GDM1 (cell line): ENCODE results near the gene FGA.

Source experiments
- DNase-seq: peaks from one replicate; lab custom pipeline; 2025; lab: John Stamatoyannopoulos, UW

The FGA gene

DNA sequence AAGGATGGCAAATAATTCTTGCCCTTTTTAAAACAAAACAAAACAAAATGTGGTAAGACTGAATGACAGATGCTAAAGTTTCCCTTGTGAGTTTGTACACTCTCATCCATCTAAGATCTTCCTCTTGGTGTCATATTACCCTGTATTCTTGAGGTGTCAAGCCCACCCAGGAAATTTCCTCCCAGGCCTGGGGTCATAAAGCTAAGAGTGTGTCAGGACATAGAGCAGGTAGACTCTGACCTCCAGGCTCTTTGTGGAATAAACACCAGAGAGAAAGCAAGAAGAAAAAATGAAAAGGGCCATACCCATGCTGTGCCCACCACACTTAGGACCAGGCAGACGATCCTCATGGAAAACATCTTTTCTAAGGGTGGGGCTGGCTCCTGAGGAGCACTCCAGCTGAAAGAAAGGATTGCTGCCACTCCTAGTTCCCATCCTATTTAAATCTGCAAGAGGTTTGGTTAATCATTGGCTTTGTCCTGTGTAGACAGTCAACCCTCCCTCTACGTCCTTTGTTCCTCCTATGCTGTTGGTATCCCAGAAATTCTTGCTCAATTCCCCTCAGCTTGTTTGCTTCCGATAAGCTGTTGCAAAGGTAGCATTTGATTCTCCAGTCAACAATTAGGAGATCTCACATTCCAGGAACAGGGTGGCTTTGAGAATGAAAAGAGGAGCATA lies at the start of gene FGA:
FGA (minus strand) TSS at position 414 of the 678 bp plus-strand sequence; CDS start at position 359, 55 bp downstream.
- DNase-seq, result no peak

DNA sequence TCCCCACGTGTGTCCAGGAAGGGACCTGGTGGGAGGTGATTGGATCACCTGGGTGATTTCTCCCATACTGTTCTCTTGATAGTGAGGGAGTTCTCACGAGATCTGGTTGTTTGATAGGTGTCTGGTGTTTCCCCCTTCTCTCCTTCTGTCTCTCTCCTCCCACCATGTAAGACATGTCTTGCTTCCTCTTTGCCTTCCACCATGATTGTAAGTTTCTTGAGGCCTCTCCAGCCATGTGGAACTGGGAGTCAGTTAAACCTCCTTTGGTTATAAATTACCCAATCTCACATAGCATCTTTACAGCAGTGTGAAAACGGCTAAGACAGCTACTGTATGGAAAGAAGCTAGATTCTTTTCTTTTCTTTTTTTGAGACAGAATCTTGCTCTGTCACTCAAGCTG lies 43.5 kb upstream of the FGA start:
- DNase-seq, result no peak

DNA sequence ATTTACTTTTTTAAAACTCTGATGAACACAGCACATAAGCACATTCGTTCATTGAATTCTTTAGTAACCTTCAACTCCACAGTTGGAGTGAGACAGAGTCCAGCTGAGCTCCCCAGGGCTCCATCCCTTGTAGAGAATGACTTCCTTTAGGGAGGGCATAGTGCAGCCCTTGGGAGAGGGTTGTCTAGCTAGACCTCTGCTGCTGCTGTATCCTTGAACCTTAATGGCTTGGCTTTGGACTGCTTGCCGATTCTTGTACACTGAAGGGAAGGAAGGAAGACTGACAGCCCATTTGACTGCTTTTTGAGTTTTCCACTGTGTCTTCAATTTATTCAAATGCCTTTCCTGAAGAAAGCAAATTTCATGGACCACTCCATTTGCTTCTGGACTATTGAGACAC lies 41.3 kb upstream of the FGA start:
- no peak for DNase-seq

DNA sequence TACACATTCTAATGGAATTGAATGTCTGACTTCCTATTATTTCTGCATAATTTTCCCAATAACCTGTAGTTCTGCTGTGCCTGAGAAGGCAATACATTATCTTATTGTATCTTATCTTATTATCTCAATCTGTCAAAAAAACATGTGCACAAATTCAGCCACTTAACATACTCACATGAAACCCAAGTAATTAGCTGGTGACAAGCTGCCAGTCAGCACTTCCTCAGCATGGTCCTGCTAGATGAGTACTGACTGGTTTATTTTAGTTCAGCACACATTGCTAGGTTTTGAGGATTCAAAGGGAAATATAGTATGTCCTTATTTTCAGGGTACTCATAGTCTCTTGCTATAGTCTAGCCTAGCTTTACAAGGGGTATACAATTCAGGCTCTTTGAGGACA lies 39.8 kb upstream of the FGA start:
- DNase-seq, result no peak

DNA sequence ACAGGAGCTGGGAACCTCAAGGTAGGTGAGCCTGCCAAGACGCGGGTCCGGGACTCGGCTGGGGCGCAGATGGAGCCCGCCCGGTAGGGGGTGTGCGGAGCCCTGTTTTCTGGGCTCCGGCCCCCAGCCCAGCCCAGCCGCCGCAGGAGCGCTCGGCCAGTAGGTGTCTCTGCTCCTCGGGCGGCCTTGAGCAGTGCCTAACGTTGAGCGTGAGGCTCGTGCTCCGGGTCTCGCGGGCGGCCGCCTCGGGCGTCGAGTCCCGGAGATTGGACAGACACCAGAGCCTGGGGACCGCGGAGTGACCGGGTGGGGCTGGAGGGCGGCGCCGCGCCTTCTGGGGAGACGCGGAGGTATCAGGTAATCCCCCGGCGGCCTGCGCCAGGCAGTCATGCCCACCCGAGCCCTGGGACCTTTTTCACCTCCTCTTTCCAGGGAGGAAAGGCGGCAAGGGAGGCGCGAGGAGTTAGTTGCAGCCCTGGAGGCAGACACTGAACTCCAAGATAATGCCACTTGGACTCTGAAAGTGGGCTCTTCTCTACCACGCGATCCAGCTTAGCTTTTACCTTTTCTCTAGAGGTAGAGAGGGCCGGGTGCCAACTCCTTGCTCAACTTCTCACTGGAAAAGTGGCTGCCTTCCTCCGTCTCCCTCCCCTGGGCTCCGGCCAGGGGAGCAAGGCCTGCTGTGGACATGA lies 36.4 kb upstream of the FGA start:
- DNase-seq, result no peak

DNA sequence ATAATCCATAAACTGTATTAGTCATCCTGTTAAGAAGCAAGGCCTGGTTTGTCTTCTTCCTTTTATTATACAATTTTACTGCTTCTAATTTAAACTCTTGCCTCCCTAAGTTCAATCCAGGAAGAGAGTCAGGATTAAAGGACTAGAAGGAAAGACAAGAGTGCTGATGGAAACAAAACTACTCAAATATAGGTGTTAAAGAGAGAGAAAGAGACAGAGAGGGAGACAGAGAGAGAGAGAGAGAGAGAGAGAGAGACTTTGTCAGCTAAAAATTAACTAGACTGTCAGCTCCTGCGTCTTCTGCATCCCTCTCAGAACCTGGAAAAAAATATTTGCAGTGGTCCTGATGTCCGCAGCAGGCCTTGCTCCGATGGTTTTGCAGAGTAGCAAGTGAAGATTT lies 35.4 kb upstream of the FGA start:
- DNase-seq, result no peak

DNA sequence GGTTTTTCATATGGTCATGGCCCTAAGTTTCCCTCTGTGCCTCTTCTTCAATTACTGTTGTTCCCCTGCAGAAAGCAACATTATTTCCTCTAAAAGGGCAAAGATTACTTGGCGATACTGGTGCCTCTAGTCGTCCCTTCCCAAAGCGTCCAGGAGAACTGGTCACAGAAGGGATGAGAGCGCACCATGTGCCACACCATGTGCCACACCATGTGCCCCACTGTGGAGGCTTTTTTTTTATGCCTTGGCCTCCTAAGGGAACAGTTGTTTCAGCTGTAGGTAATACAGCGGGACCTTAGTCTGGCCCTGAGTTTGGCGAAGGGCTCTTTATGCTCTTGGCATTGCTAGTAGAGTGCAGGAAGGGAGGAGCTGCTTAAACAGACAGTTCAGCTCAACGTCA lies 33.5 kb upstream of the FGA start:
- no peak for DNase-seq

DNA sequence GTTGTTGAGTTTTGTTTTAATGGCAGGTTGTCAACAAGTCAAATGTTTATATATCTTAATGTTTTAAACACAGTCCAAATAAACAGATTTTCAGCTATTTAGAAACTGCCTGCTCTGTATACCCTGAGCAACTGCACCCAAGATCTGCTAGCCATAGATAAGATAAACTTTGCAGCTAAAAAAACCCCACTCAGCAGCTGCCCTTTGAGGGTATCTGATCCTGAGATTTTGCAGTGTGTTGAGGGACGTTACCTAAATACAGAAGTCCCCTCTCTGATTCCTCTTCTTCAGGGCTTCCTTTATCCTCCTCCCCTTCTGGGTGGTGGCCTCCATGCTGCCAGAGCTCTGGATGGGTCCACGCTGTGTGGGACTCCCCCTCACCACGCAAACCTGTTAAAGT lies 32.9 kb upstream of the FGA start:
- DNase-seq, result no peak

DNA sequence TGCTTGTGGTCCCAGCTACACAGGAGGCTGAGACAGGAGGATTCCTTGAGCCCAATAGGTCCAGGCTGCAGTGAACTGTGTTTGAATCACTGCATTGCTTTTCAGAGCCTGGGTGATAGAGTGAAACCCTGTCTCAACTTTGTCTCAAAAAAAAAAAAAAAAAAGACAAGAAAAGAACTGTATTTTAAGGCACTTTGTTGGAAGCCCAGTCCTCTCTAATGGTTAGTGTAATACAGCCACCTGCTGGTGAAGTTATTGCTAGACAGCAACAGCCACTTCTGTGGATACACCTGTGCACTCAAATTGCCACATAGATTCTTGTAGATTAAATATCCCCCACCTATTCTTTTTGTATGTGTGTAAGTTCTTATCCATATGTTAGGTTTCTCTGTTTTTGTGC lies 32.1 kb upstream of the FGA start:
- peak; percentile 27 for DNase-seq

DNA sequence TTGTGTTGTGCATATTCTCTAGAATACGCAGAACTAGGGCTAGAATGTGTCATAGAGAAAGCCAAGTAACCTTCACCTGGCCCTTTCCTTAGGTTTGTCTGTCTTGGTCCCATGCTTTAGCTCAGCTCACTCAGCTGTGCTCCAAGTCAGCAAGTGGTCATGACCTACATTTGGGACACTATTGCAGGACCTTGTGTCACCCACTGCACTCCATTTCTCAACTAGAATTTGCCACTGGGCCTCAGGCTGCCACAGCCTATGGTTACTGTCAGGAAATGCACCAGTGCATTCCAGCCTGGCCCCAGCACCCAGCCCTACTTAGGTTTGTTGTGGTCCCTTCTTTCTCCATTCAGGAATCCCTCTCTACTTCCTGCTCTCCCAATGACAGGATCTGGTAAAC lies 29.6 kb upstream of the FGA start:
- DNase-seq, result no peak

DNA sequence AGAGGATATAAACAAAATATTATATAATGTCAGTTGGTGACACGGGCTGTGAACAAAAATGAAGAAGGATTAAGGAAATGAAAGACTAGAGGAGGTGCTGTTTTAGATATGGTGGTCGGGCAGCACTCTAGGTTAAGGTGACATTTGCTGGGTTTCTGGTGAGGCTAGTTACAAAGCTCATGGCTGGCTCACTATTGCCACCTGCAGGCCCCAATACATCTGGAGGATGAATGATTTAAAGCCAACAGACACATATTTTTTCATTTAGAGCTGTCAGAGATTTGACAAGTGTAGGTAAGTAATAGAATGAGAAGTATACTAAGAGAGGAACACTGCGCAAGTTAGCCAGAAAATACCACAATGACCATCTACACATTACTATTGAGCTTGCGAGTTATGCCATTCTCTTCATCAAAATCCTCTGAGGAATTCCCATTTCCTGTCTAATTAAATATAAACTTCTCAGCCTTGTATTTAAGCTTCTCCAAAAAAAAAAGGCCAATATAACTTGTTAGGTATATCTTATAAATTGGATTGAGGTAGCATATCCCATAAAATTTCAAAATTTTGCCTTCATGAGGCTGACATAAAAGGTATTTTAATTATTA lies 28.3 kb upstream of the FGA start:
- DNase-seq, result peak; percentile 5

DNA sequence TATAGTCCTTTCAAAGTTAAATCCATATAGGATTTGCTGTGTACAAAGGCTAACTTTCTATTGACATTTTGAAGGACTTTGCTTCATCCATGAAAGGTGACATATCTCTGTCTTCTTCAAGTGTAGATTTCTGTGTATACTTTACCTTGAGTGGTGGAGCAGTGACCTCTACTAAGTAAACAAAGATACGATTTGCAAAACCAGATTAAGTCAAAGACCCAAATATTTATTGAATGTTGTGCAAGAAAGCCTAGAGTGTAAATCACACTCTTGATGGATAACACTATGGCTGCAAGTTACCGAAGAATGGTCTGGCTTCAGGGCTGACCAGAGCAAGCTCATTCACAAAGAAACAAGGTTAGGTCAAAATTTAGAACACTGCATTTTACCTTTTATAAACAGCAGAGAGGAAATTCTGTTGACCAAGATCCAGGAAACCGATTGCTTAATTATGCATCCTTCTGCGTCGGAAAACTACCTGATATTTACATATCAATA lies 27.3 kb upstream of the FGA start:
- DNase-seq, result no peak

DNA sequence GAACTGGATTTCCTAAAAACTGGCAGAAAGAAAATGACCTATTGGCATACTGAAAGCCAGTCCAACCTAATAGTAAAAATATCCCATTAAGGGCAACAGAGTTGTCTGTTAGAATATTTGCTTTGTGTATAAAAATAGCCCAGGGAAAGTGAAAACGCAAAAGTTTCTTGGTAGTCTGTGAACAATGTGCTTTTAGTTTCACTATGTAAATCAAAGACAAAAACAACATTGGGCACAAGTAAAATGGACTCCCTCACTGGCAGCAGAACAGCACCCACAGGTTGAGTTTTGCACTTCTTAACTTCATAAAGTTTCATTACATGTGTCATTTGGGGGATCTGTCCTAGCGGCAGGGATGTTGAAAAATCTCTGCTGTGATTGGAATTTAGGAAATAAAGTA lies 26.2 kb upstream of the FGA start:
- DNase-seq, result no peak

DNA sequence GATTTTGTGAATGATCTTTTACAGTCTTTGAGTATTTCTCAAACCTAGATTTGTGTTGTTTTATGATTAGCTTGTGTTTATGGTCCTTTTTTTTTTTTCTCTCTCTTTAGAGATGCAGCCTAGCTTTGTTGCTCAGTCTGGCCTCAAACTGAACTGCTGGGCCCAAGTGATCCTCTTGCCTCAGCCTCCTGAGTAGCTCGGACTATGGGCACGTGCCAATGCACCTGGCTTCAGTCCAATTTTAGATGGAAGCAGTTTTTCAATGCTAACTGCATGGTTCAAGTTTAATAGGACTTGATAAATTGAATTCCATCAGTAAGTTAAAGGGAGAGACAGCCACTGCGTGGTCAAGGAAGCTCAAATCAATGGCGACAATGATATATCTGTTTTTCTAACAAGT lies 25.7 kb upstream of the FGA start:
- no peak for DNase-seq

DNA sequence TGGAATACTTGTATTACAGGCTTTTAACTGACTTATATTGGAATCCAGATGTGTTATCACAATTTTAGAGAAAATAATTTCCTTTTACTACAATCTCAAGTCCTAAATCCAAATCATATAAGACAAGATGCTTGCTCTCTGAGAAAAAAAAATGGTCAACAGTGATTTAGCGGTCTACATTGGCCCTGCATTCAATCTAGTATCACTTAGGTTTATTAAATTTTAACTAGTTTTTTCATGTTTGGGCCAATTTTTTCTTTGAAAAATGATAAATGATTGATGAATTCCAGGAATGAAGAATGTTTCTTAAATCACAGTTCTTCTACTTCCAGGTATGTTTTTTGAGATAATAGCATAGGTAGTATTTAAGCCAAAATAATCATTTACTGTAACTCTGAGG lies 24.7 kb upstream of the FGA start:
- DNase-seq, result no peak

DNA sequence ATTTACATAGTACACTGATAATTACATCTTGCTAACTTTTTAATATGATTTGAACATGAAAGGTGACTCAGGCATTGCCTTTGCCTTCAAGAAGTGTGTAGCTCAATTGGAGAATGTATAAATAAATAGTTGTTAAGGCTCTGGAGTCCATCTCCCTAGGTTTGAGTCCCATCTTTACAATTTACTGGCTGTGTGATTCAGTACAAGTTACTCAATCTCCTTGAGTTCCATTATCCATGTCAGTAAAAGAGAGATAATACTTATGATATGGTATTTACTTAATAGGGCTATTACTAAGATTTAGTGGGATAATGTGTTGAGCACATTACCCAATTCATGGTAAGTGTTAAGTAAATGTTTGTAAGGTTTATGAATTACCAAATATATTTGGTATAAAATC lies 23.8 kb upstream of the FGA start:
- DNase-seq, result no peak

DNA sequence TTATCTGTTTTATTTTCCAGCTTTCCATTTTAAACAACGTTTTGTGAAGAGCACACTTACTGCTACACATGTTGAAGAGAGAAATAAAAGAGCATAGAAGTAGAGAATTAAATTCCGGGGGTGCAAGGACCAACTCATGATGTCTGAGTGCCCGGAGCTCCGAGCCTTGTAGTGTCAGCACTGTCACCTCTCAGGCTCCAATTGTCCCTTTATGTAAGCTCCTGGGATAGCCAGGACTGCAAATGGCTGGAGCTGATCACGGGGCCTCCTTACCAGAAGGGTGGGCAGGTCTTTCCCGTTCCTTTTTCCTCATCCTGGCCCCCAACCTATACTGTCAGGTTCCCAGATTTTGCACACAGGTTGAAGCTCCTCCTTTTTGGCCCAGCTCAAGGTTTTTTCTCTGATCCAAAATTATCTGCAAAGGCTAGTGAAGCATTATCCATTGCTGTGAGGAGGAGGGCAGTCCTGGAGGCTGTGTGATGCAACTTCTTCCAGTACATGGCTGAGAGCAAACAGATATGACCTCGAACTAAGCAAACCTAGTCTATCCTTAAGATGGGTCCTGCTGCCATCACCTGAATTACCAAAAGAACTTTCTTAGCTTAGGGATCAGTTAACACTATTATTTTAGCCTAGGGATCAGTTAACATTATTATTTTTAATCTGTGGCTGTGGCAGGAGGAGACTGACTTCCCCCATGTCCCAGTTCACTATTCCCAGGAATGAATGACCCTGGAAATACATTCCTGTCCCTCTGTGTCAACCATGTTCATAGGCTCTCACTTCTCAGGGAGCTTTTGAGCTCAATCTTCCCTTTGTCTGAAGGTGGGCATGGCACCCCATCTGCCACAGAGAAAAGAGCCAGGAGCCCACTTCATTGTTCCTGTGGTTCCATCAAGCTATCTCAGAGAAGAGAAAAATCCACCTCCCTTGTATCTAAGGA lies 22.2 kb upstream of the FGA start, which contains the start of gene FGG:
FGG (minus strand) TSS at position 185 of the 943 bp plus-strand sequence; CDS start at position 138, 47 bp downstream.
- DNase-seq, result no peak

DNA sequence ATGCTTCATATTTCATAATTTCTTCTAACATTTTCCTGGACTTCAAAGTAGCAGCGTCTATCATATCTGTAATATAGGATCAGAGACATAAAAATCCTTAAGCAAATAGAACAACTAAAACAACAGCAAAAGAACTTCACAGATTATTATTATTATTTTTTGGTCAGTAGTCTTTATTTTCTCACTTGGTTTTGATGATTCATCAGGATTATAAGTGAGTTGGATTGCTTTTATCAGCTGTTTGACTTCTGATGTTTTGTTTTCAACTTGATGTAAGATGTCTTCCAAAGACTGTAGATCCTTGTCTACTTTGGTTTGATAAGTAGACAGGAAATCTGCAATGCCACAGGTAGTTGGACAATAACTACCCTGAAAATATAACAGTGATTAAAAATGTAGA lies 21.3 kb upstream of the FGA start:
- no peak for DNase-seq

DNA sequence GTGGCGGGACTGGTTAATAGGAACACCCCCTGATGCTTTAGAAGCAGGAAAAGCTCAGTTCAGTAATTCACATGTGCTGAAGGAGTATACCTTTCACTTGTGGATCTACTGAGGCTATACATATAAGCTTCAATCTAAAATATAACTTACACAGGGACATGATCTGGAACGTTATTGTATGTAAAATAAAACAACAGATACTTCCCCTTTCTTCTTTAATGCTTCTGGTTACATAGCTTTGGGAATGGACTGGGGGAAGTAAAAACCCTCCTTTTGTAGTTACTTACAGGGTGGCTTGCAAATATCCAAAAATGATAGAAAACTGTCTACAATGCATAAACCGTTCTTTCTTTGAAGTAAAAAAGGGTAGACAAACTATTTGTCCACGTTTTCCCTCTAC lies 20.0 kb upstream of the FGA start:
- DNase-seq, result no peak

DNA sequence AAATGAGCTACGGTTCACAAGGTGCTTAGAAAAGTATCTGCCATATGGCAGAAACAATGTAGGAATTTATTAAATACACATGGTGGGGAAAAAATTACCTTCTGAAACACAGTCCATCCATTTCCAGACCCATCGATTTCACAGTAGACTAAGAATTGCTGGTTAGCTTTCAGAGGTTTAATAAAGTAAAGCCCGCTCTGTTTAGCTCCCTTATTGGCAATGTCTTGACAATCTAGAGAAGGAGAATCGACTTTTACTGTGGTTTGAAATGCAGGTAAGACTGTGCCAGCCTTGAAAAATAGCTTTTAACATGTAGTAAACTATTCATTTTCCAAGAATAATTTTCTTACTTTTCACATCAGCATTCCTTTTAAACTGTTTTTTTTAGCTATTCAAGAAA lies 19.0 kb upstream of the FGA start:
- no peak for DNase-seq

DNA sequence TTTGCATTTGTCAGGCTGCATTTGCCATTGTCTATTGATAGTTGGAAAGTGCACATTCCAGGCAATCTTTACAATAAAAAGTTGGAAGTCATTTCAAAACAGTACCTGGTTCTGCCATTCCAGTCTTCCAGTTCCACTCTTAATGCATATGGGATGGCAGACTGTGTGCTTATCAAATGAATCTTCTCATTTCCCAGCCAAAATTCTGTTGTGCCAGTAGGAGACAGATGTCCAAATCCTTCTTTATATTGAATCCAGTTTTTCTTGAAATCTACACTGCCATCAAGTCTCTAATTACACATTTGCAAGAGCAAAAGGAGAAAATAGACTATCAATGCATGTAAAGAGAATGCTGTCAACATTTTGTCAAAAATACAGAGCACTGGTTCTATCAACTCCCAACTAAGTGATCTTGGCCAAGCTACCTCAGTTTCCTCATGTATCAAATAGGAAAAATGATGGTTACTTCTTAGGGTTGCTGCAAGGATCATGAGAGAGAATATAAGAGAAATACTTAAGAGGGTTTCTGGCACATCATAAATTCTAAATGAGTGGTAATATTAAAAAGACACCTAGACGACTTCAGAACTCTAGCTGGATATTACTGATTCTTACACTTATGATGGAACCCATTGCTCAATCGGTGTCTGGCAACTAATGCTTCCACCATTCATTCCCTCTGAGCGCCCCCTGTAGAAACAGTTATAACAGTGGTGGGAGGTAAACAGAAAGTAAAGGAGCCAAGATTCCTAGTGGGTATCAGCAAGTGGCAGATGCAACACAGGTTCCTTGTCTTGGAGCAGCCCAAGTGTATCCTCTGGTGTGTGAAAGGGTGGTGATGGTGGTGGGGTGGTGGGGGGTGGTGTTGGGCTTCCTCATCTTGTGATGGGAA lies 18.1 kb upstream of the FGA start:
- DNase-seq, result no peak
